Stimulated activated CD8-positive, alpha-beta memory T cell treated with anti-CD3 and anti-CD28 coated beads, Interleukin-4, amount 100 ng/mL, for 1 hour (primary cell): Measurements from ENCODE around the gene PRDM15.

Experiments
- DNase-seq, 2 donors: peaks; one replicate each; pipeline ENCODE4 v3.0.0-alpha.2; 2020; ENCODE audit warnings: low read depth in 2 of 2, low spot score in 1 of 2

PRDM15 gene

DNA sequence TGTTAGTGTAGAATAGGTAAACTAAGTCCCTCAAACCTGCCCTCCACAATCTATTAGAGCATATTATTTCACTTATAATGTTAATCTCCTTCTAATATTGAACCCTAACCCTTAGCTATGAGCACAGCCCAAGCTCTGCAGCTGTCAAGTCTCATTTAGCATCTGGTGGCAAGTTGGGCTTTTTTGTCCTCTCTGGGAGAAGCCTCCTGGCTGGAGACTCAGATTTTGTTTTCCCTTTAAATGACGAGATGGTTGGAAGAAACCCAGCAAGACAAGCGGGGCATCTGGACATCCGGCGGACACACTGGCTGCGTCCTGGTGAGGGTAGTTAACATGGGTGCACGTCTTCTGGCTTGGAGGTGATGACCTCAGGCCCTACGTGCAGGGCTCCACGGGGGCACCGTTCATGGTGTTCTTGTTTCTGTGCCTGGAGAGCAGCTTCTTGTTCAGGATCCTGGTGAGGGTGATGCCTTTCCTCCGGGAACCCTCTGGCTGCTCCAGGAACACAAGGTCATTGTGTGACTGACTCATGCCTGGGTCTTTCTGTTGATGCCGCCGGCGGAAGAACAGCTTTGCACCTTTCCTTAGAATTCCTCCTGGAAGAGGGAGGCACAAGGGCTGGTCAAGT, 9.7 kb upstream of the PRDM15 start:
- no peak for DNase-seq

DNA sequence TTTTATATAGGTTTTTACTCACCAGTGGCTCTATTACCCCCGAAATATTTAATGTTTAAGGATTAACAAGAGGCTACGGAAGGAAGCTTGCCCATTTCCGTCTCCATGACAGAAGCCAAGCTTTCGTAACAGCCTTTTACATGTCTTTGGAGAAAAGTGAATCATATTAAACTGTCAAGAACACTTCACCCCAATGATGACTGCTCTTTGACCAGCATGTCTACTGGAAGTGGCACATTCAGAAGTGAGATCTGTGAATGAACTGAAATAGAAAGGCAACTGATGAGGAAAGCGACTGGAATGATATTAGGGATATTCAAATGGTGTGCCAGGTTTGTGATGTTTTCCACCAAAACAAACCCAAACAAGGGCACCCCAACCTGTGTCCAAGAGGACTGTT, 8.5 kb upstream of the PRDM15 start:
- DNase-seq: no peak

DNA sequence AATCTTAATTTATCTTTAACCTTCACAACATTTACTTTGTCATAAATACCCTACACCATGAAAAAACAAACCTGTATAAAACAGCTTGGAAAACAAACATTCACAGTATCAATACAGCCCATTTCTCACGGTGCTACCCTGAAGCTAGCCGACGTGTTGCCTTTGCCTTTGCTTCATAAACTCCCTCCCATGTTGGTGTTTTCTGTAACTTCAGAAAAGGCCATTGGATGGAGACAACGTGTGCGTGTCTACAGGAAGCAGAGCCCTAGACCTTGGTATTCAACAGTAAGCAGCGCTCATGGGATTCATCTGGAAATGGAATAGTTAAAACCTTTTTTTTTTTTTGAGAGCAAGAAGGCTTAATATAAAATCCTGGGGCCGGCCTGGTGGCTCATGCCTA, 7.2 kb upstream of the PRDM15 start:
- no peak for DNase-seq

DNA sequence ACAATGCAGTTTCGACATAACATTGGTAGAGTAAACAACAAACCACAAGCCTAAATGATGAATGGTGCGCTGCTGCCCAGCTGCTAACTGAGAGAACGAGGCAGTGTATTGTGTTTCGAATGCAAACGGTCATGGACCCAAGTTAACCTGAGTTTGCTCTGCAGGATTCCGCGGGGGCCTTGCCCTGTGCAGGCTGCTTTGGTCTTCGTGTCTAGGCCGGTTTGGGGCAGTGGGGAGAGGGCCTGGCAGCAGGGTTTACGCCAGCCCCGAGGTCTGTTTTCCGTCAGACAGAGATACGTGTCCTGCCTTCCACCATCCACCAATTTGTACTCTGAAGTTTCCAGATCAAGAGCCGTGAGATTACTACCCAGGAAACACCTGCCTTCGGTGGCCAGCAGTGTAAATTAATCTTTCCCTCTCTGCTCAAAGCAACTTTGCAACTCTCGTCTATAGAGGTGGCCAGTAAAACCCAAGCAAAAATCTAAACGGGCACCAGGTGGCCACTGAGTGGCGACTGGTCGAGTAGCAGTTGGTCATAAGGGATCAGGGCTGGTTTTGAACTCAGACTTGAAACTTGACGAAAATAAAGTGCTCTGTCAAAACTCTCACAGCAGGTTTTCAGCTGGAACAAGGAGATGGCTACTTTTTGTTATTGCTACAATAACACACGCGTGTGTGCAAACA, 6.3 kb upstream of the PRDM15 start:
- DNase-seq: no peak

DNA sequence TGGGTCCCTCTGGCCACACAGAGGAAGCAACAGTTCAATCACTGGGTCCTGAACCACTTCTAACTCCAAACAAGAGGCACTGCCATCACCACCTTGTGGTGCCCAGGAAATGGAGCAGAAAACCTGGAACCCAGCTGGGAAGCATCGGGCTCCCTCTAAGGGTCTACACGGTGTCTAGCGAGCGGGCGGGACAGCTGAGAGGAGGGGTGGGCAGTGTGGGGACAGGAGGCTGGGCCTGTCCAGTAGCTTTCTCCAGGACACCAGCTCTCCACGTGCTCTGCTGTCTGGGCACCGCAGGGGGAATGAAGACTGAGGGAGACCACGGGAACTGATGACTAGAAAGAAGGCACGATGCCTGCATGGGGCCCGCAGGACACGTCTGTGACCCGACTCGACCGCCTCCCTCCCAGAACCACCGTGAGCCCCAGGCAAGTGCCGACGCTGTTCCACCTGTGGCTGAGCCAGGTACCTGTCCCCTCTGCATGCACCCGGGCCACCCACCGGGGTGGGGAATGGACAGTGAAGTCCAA, 5.4 kb upstream of the PRDM15 start:
- DNase-seq: no peak

DNA sequence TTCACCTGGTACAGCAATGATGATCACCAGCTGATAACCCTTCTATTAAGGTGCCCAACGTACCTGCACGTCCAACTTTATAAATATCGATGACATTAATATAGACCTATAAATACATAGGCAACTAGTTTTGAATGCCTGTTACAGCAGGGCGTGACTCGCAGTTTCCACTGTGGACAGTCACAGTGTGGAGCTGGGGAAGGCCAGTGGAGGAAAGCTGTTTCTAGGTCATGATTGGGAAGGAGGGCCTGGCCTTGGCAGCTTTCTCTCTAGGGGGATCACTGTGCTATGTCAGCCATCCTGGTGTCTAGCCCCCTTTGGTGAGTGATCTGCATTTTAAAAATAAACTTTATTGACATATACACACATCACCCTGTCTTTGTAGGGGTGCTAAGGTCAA, 4.4 kb upstream of the PRDM15 start:
- DNase-seq: no peak

DNA sequence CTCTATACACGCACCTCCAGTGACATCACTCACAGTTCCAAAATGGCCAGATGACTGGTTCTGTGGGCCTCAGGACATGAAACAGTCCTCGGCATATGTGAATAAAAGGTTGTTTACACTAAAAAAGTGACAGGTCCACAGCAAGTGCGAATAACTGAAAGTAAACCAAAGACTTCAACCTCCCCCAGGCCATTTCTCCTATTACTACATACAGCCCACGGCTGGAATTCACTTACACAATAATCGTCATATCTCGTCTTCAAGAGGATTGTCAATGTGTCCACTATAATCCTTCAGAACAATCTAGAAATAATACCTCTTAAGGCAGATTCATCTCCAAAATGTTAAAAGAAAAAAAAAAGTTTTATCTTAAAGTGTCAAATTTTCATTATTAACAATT, 1.9 kb upstream of the PRDM15 start:
- no peak for DNase-seq

DNA sequence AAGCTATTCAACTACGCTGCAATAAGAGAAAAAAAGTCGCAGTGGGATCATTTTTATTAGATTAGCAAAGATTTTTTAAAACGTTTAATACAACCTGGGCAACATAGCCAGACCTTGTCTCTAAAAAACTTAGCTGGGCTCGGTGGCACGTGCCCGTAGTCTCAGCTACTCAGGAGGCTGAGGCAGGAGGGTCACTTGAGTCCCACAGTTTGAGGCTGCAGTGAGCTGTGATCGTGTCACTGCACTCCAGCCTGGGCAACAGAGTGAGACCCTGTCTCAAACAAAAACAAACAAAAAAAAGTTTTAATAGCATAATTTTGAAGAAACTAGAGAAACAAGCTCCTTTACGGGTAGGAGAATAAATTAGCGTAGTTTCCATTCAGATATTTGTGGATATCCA, 1.0 kb upstream of the PRDM15 start:
- DNase-seq: no peak

DNA sequence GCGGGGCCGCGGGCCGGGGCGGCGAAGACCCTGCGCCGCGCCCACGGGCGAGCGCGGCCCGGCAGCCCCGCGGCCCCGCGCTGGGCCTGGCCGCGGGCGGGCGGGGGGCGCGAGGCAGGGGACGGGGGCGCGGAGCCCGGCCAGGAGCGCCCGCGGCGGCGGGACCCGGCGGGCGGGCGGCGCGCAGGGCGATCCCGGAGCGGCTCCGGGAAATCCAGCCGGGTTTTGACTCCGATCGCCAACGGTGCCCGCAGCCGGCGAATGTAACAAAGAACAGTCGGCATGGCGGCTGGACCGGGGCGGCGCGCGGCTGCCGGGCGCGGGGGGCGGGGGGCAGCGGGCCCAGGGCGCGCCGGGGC, 334 bp downstream of the PRDM15 start:
- peak; percentile 38 to 53 for DNase-seq

DNA sequence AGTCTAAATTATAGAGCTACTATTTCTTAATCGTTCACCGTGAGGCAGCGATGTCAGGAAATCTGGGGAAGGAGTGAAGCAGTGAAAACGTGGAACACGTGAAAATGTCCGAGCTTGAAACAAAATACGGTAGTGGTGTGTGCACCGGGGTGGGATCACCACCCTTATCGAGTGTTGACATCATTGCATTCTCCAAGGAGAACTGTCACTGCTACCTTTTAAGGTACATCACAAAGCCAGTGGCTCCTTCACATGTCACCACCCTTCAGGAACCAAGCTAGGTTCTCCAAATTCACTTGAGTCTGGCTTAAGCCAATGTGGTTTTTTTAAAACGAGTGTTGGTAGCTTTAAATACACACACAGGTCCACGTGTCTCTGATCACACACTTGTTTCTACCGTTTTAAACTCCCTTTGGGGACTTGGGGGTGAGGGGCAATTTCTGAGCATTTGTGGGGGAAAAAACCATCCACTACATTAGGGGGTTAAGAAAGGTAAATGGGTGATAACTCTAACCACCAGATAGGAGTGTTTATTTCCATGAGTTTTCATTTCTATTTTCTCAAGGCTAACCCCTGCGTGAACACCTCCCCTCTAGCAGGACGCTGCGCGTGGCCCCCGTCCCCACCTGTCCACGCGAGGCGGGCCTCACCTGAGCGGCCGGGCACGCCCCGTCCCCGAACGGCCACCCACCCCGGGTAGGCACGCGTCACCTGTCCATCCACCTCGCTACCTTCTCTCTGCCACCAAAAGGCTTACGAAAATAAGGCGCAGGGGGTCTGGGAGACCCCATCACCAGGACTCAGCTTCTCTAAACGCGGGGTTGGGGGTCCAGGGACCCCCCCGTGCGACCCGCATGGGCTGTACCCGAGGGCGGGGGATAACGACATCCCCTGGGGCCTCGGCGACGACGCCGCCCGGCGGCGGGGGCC, 978 bp downstream of the PRDM15 start:
- no peak for DNase-seq

DNA sequence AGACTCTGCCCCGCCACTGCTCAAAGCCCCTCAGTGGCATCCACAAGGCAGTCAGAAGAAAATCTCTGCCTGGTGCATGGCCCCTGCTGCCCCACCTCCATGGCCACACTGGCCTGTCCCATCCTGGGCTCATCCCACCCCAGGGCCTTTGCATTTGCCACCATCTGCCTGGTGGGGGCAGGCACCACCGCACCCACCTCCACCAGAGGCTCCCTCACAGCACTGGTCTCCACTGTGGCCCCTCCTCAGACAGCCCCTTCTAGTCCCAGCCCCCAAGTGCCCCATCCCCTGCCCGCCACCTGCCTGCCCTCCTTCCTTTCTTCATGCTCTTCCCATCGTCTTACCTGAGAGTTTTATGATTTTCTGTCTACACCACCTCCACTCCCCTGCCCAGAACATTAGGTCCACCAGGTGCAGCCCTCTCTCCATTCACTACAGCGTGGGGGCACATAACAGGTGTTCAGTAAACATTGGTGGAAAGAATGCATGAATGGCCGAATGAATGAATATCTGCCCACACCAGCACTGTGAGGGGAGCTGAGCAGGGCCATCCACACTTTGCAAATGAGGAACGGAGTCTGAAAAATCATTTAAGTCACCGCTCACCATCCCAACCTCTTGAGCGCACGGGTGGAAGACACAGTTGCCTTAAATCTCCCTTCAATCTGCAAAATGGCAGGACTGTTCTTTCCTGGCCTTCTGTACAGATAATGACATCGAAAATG, 2.1 kb downstream of the PRDM15 start:
- DNase-seq: no peak

DNA sequence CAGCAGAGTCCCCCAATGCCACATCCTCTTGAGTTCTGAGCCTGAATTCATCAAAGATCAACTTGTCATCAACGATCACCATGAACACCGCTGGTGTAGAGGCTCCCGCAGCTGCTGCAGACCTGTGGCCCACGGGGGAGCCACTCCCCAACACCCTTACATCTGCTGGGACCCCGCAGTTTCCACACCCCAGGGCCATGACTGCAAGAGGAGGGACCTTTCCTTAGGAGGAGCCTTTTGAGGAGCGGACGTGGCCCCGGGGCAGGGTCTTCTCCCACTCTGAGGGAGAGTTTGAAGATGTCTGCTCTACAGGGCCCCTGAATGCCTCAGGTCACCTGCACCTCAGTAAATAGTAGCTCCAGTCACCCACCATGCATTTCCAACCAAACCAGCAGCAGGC, 2.7 kb downstream of the PRDM15 start:
- DNase-seq: no peak

DNA sequence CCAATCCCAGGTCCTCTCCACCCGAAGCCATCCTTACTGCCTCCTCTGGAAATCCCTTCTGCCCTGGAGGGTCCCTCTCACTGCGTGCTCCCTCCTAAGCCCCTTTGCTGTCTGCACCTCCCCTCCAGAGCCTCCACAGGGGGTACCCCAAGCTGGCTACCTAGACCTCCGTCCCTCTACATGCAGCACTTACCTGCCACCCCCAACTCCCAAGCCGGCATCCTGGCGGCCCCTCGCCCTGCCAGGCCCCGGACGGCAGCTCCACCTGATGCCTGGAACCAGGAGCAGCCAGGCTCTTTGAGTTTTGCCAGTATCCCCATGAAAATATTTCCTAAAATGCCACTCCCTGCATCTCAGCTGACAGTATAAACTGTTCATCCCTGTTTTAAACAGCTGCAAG, 4.1 kb downstream of the PRDM15 start:
- DNase-seq: no peak

DNA sequence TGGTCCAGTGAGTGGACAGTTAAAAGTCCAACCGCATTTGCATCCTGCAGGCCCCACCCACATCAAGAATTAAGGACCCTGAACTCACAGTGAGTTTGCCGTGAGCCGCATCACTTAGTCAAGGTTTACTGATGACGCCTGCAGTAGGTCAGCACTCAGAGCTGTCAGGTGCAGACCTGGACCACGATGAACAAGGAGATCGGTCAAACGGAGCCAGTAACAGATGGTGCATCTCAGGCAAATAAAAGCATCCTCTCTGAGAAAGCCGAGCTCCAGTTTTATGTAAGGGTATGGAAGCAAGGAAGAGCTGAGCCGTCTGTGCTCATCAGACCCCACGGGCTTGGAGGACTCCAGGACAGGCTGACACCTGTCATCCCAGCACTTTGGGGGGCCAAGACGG, 4.5 kb downstream of the PRDM15 start:
- DNase-seq: no peak

DNA sequence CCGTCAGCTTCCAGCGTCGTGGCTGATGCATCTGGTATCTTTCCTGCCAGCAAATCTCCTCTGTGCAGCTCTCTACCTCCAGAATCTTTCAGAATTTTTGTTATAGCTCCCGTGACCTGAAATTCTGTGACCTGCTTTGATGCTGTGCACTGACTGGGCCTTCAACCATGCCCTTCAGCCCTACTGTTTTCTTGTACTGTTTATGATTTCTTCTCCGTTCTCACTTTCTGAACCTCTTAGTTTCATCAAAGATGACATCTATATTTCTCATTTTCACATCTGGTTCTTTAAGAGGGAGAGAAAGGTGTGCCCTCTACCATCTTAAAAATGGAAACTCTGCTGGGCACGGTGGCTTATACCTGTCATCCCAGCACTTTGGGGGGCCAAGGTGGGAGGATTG, 5.7 kb downstream of the PRDM15 start:
- DNase-seq: no peak

DNA sequence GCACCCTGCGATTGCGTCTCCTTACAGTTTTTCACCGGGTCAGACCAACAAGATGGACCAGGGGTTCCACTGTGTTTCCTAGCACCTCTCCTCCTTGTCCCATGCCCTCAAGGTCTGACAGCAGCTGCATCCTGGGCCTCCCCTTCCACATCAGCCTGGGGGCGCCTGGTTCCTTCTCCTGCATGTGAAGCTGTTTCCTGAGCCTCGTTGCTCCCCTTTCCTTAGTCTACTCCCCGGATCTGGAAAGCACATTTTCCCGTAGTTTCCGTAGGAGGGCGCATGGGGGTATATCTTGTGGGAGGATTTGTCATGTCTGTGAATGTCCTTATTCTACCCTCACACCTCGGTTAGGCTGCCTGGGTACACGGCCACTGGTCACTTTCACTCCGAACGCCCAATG, 6.1 kb downstream of the PRDM15 start:
- no peak for DNase-seq

DNA sequence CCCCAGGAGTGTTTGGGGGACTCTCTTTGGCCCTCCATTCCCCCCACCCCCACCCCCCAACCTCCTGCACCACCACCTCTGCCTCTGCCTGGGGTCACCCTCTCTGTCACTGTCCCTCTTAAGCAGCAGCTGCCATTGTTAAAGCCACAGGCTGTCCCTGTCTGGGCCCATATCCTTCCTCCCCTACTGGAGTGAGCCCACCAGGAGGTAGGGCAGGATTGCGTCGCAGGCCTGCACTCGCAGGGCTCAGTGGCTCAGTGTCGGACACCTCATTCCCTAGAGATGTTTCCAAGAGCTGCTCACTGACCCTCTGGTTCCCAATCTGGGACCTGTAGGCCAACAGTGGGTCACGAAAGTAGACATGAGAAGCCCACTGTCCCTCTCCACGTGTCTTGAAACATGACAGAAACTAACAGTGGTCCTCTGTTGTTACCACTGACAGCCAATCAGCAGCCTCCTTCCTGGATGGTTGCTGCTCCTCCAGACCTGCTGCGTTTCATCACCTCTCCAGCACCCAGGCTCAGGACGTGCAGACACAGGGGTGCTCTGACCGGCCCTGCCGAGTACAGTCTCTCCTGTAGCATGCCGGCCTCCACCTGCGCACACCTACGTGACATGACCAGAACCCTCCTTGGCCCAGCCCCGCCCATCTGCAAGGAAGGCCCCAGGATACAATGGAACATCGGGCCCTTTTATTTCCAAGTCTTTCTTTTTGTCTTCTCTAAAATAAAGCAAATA, 7.7 kb downstream of the PRDM15 start:
- no peak for DNase-seq

DNA sequence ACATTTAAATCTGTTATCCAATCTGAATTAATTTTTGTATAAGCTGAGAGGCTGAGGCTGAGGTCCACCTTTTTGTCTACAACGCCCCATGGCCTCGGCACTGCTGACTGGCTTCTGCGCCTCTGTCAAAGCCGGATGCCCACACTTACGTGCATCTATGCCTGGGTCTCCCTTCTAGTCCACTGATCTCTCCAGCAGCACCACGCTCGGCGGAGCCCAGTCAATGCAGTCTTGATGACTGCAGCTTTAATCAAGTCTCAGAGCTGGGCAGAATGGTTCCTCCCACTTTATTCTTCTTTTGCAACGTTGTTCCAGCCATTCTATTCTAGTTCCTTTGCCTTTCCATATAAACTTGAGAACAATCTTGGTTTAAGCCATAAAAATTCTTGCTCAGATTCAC, 9.4 kb downstream of the PRDM15 start:
- DNase-seq: no peak

DNA sequence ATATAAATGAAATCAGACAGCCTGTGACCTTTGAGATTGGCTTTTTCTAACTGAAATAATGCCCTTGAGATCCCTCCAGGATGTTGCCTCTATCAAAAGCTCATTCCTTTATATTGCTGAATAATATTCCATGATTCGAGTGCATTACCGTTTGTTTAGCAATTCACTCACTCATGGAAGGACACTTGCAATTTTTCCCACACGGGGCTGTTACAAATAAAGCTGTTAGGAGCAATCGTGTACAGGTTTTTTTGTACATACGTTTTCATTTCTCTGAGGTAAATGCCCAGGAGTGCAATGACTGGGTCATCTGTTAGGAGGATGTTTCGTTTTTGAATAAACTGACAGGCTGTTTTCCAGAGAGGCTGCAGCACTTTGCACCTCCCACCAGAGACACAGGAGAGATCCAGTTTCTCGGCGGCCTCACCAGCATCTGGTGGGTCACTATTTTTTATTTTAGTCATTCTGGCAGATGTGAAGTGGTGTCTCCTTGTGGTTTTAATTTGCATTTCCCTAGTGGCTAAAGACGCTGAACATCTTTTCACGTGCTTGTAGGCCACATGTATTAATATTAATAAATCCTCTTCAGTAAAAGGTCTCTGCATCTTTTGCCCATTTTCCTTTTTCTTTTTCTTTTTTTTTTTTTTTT, 11.0 kb downstream of the PRDM15 start:
- DNase-seq: no peak

DNA sequence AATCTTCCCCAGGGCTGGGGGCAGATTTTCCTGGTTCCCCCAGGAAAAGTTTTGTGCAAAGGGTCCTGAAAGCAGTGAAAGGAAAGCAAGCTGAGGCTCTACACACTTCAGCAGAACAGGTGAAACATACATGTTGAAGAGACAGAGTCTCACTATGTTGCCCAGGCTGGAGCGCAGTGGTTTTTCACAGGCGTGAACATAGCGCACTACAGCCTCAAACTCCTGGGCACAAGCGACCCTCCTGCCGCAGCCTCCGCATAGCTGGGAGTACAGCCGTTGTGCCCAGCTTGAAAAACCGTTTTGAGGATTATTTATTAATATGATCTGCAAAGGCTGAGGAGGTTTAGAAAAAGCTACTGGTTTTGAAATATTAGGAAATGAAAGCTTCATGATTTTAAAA, 11.8 kb downstream of the PRDM15 start:
- DNase-seq: no peak
